K562 (cell line): ENCODE results near the gene TRMT112. TPM values are rescaled to one million over a fixed set of nuclear protein-coding genes. Genes with fewer than 3 reads are reported as not detected.

Experiments used
- ATAC-seq: fragments of 200-7000 bp; cut with Tn5 transposase; 3 replicates; pipeline ENCODE4 v1.9.1; 2020; ENCODE audit warnings: moderate library complexity
- BruUV-seq: library from RNA; stranded (reverse); fragments of 400-500 nt; replicated peaks from 2 replicates; lab custom pipeline; 2021; lab: Mats Ljungman, UMichigan
- CTCF ChIA-PET: fragments of 300-600 bp; formaldehyde crosslinking; extraction: SDS; loops from one replicate; lab custom pipeline; 2021; ENCODE audit warnings: low intra/inter-chr PET ratio; lab: Yijun Ruan, JAX
- POLR2A ChIA-PET: fragments of 300-600, 350-650 bp; sonication (Branson Sonifier 250); formaldehyde crosslinking; extraction: SDS; loops from one replicate; lab custom pipeline; 2021; ENCODE audit warnings: antibody characterized with exemption, inconsistent platforms; lab: Yijun Ruan, JAX
- DNase-seq, 4 experiments: peaks; one replicate each; pipeline versions ENCODE4 v3.0.0 to v3.0.0-alpha.2; 2011 to 2018; ENCODE audit warnings: low spot score in 3 of 4, mixed read lengths in 3 of 4; ENCODE audit errors: extremely low read depth in 1 of 4
- FAIRE-seq: peaks from 2 replicates; lab custom pipeline; 2011; peaks lifted over from hg19 to GRCh38; lab: Jason Lieb, UNC
- H2AFZ ChIP-seq: 2 replicates; pipeline ENCODE4 v1.6.0; 2011; ENCODE audit warnings: low read depth, low read length, control low read depth, inconsistent platforms
- H3K27ac ChIP-seq: fragments of 200-600 bp; 3 replicates; pipeline ENCODE4 v1.8.0; 2011; ENCODE audit warnings: low read depth, mild to moderate bottlenecking, control low read depth, inconsistent platforms, low read length, moderate library complexity, mixed read lengths; ENCODE audit errors: extremely low read depth
- H3K27me3 ChIP-seq, 2 experiments: fragments of 300-600 bp in 1 of 2; 2 replicates in 1 of 2; 3 replicates in 1 of 2; pipeline versions ENCODE4 v1.6.0 to v1.8.0; 2011; ENCODE audit warnings: inconsistent platforms in 2 of 2, low read length in 2 of 2, mild to moderate bottlenecking in 1 of 2, mixed read lengths in 1 of 2, moderate library complexity in 1 of 2; ENCODE audit not compliant: control insufficient read depth in 2 of 2, insufficient read depth in 2 of 2
- H3K36me3 ChIP-seq: fragments of 300-600 bp; 3 replicates; pipeline ENCODE4 v1.8.0; 2011; ENCODE audit warnings: mild to moderate bottlenecking, low read length, inconsistent platforms; ENCODE audit not compliant: control insufficient read depth, insufficient read depth
- H3K4me1 ChIP-seq, 2 experiments: fragments of 200-600 bp in 1 of 2; replicated peaks in 1 of 2; 2 replicates in 1 of 2; 3 replicates in 1 of 2; pipeline versions ENCODE4 v1.5.1 to v1.8.0; 2011; ENCODE audit warnings: inconsistent platforms in 2 of 2, low read length in 2 of 2, mild to moderate bottlenecking in 1 of 2, mixed read lengths in 1 of 2, moderate library complexity in 1 of 2; ENCODE audit not compliant: control insufficient read depth in 2 of 2, insufficient read depth in 2 of 2
- H3K4me2 ChIP-seq: 2 replicates; pipeline ENCODE4 v1.6.1; 2011; ENCODE audit warnings: low read length, control low read depth, inconsistent platforms, mixed read lengths; ENCODE audit not compliant: insufficient read depth
- H3K4me3 ChIP-seq: fragments of 200-600 bp; sonication (generic), shearing (Covaris generic); 2 replicates; pipeline ENCODE4 v1.5.1; 2016; ENCODE audit warnings: control low read depth, inconsistent platforms
- H3K79me2 ChIP-seq: fragments of 200-600 bp; 3 replicates; pipeline ENCODE4 v1.8.0; 2011; ENCODE audit warnings: low read length, inconsistent platforms; ENCODE audit not compliant: control insufficient read depth, insufficient read depth
- H3K9ac ChIP-seq, 2 experiments: 2 replicates each; pipeline versions ENCODE4 v1.6.0 to v1.6.1; 2011; ENCODE audit warnings: low read depth in 2 of 2, low read length in 2 of 2, control low read depth in 1 of 2, inconsistent platforms in 1 of 2, mild to moderate bottlenecking in 1 of 2, mixed read lengths in 1 of 2; ENCODE audit not compliant: insufficient read depth in 1 of 2
- H3K9me1 ChIP-seq: one replicate; pipeline ENCODE4 v1.6.0; 2011; ENCODE audit warnings: inconsistent platforms, mild to moderate bottlenecking, low read length, moderate library complexity; ENCODE audit not compliant: control insufficient read depth, insufficient read depth
- H3K9me3 ChIP-seq: replicated peaks from 2 replicates; pipeline ENCODE4 v1.5.1; 2011; ENCODE audit warnings: low read depth, low read length, inconsistent platforms; ENCODE audit not compliant: control insufficient read depth, insufficient read depth
- H4K20me1 ChIP-seq: replicated peaks from 2 replicates; pipeline ENCODE4 v1.6.1; 2011; ENCODE audit warnings: low read length, inconsistent platforms, mixed read lengths; ENCODE audit not compliant: control insufficient read depth, insufficient read depth
- ATF6 ChIP-seq: sonication (generic); formaldehyde crosslinking; IDR thresholded peaks from 2 replicates; pipeline ENCODE4 v1.4.0; 2020; ENCODE audit warnings: mild to moderate bottlenecking, missing genetic modification reagents
- CREM ChIP-seq: IDR thresholded peaks from 2 replicates; pipeline ENCODE4 v1.6.1; 2014; ENCODE audit warnings: antibody characterized with exemption, low read depth
- HNRNPLL ChIP-seq: fragments of 200-400 bp; formaldehyde crosslinking; IDR thresholded peaks from 2 replicates; pipeline ENCODE4 v1.6.1; 2017; ENCODE audit warnings: low read length, low read depth, mild to moderate bottlenecking; ENCODE audit not compliant: poor library complexity, severe bottlenecking
- MAZ ChIP-seq, 2 experiments: fragments of 450-650 bp in 1 of 2; sonication (generic) in 1 of 2; formaldehyde crosslinking; IDR thresholded peaks in 1 of 2; conservative IDR thresholded peaks in 1 of 2; 2 replicates each; pipeline versions ENCODE4 v1.4.0 to v1.5.0; 2020; ENCODE audit warnings: mild to moderate bottlenecking in 1 of 2, missing genetic modification reagents in 1 of 2
- WGBS: fragments of 100-300 bp; shearing (Covaris generic); methylation state at CpG from one replicate; pipeline ENCODE4 v1.1.6; 2016; ENCODE audit warnings: low coverage, mixed read lengths; ENCODE audit not compliant: insufficient coverage; ENCODE audit errors: missing lambda C conversion rate; 5-methylcytosine and 5-hydroxymethylcytosine counted together
- in situ Hi-C: fragments of 300-500 bp; cut with MboI; formaldehyde crosslinking; loops from 4 replicates; pipeline ENCODE4 v1.15.0; 2018; ENCODE audit warnings: inconsistent platforms, mixed read lengths
- intact Hi-C: fragments of 100-400 bp; cut with micrococcal nuclease; formaldehyde crosslinking; loops from 2 replicates; pipeline ENCODE4 v1.14.2; 2022
- polyA plus RNA-seq, 8 experiments: library from polyadenylated mRNA; depleted of rRNA in 4 of 8; stranded (reverse) in 5 of 8; unstranded in 3 of 8; fragments of >200 nt; fragmentation: Nextera tagmentation in 2 of 8; fragmentation: Illumina TruSeq in 1 of 8; extraction: Ambion mirVana in 2 of 8; extraction: Trizol in 1 of 8; gene quantifications; 2 replicates each; pipeline versions ENCODE4 v1.2.1 to v1.2.3, GENCODE V29; 2011 to 2014; ENCODE audit warnings: inconsistent platforms in 1 of 8, missing spikeins in 1 of 8
- total RNA-seq, 7 experiments: library from RNA; depleted of rRNA in 6 of 7; stranded (reverse); fragments of >200 nt in 6 of 7; fragmentation: Illumina TruSeq in 2 of 7; extraction: Trizol in 2 of 7; gene quantifications; 2 replicates each; pipeline versions ENCODE4 v1.2.1 to v1.2.3, GENCODE V29; 2011 to 2021; ENCODE audit warnings: low replicate concordance in 1 of 7
- TF ChIP-seq, protein P1 (sequence below): fragments of 450-650 bp; IDR thresholded peaks from 2 replicates; pipeline ENCODE4 v1.6.1; 2017; ENCODE audit warnings: antibody characterized with exemption, mild to moderate bottlenecking
- TF ChIP-seq, protein P2 (sequence below): sonication (generic); formaldehyde crosslinking; IDR thresholded peaks from 2 replicates; pipeline ENCODE4 v1.8.0; 2023; ENCODE audit warnings: mild to moderate bottlenecking, missing genetic modification reagents
- TF ChIP-seq, protein P3 (sequence below): fragments of 450-650 bp; IDR thresholded peaks from 2 replicates; pipeline ENCODE4 v1.6.1; 2016

Gene TRMT112
- total and polyA plus RNA-seq, 9 of the 15 experiments (the other 6 are each of a cell fraction or from before 2014, with no cell fraction given) = 162 to 444 (median 300) TPM

GRCh38 chr11:64285885-64286800 lies 31.2 kb downstream of the TRMT112 start:
- intact Hi-C loops (no loop called here), in situ Hi-C loops (no loop called here)
- ChIA-PET POLR2A (interaction anchor here (0.6 to 5.1 kb wide), 3 partner anchors 8 to 16 kb away, joined by 3 to 54 read pairs (median 6); no protein-coding TSS in a partner anchor), CTCF (no interaction called here)
- peaks cover 0 to under 1% of the 10 kb centered on the region in 2 experiments; a peak in 1 of 5 replicates for H3K27me3 ChIP-seq
- H3K27ac ChIP-seq = peak overlapping the region; percentile 27
- FAIRE-seq = no peak
- peaks cover 4% of the 10 kb centered on the region; the same call in 1 of the 3 replicates for H3K36me3 ChIP-seq
- peak overlapping the region; percentile 91 for H3K4me3 ChIP-seq
- H3K9ac ChIP-seq = peak overlapping the region; percentile 50 to 93; a peak in 3 of 4 replicates
- DNase-seq = no peak
- H3K79me2 ChIP-seq = peaks cover 12% of the 10 kb centered on the region; the same call in 1 of the 3 replicates
- peak overlapping the region; percentile 93; the same call in 1 of the 2 replicates for H2AFZ ChIP-seq
- BruUV-seq = no TSS peak
- WGBS = 67% methylated on average over 13 of the region's 40 CpGs
- no peak for ATAC-seq
- H3K9me1 ChIP-seq = no peaks in the 10 kb centered on the region
- peak overlapping the region; percentile 80 for H3K4me2 ChIP-seq
- H3K4me1 ChIP-seq = peaks cover 7 to 47% of the 10 kb centered on the region in 2 experiments; a peak in 4 of 5 replicates
- H3K9me3 ChIP-seq = no peaks in the 10 kb centered on the region
- H4K20me1 ChIP-seq = no peaks in the 10 kb centered on the region
- TF ChIP-seq, protein P1, sequence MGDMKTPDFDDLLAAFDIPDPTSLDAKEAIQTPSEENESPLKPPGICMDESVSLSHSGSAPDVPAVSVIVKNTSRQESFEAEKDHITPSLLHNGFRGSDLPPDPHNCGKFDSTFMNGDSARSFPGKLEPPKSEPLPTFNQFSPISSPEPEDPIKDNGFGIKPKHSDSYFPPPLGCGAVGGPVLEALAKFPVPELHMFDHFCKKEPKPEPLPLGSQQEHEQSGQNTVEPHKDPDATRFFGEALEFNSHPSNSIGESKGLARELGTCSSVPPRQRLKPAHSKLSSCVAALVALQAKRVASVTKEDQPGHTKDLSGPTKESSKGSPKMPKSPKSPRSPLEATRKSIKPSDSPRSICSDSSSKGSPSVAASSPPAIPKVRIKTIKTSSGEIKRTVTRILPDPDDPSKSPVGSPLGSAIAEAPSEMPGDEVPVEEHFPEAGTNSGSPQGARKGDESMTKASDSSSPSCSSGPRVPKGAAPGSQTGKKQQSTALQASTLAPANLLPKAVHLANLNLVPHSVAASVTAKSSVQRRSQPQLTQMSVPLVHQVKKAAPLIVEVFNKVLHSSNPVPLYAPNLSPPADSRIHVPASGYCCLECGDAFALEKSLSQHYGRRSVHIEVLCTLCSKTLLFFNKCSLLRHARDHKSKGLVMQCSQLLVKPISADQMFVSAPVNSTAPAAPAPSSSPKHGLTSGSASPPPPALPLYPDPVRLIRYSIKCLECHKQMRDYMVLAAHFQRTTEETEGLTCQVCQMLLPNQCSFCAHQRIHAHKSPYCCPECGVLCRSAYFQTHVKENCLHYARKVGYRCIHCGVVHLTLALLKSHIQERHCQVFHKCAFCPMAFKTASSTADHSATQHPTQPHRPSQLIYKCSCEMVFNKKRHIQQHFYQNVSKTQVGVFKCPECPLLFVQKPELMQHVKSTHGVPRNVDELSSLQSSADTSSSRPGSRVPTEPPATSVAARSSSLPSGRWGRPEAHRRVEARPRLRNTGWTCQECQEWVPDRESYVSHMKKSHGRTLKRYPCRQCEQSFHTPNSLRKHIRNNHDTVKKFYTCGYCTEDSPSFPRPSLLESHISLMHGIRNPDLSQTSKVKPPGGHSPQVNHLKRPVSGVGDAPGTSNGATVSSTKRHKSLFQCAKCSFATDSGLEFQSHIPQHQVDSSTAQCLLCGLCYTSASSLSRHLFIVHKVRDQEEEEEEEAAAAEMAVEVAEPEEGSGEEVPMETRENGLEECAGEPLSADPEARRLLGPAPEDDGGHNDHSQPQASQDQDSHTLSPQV = no peak
- TF ChIP-seq HNRNPLL = peak; percentile 89
- TF ChIP-seq, protein P2, sequence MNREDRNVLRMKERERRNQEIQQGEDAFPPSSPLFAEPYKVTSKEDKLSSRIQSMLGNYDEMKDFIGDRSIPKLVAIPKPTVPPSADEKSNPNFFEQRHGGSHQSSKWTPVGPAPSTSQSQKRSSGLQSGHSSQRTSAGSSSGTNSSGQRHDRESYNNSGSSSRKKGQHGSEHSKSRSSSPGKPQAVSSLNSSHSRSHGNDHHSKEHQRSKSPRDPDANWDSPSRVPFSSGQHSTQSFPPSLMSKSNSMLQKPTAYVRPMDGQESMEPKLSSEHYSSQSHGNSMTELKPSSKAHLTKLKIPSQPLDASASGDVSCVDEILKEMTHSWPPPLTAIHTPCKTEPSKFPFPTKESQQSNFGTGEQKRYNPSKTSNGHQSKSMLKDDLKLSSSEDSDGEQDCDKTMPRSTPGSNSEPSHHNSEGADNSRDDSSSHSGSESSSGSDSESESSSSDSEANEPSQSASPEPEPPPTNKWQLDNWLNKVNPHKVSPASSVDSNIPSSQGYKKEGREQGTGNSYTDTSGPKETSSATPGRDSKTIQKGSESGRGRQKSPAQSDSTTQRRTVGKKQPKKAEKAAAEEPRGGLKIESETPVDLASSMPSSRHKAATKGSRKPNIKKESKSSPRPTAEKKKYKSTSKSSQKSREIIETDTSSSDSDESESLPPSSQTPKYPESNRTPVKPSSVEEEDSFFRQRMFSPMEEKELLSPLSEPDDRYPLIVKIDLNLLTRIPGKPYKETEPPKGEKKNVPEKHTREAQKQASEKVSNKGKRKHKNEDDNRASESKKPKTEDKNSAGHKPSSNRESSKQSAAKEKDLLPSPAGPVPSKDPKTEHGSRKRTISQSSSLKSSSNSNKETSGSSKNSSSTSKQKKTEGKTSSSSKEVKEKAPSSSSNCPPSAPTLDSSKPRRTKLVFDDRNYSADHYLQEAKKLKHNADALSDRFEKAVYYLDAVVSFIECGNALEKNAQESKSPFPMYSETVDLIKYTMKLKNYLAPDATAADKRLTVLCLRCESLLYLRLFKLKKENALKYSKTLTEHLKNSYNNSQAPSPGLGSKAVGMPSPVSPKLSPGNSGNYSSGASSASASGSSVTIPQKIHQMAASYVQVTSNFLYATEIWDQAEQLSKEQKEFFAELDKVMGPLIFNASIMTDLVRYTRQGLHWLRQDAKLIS (CRISPR knock-in tag) = no peak
- TF ChIP-seq CREM = 0 out of 2 replicates have a peak, but pooled peaks have one; percentile 0
- TF ChIP-seq, protein P3, sequence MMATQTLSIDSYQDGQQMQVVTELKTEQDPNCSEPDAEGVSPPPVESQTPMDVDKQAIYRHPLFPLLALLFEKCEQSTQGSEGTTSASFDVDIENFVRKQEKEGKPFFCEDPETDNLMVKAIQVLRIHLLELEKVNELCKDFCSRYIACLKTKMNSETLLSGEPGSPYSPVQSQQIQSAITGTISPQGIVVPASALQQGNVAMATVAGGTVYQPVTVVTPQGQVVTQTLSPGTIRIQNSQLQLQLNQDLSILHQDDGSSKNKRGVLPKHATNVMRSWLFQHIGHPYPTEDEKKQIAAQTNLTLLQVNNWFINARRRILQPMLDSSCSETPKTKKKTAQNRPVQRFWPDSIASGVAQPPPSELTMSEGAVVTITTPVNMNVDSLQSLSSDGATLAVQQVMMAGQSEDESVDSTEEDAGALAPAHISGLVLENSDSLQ = no peak
- TF ChIP-seq ATF6 (CRISPR knock-in tag) = no peak
- TF ChIP-seq MAZ (CRISPR knock-in tag; conservative IDR thresholded peaks at IDR 0.05 in 1 of 2, IDR thresholded peaks at IDR 0.05 in 1 of 2) = no peak
